ENCODE measurements around the gene DTX1. TPM values are rescaled to one million over a fixed set of nuclear protein-coding genes. Genes with fewer than 3 reads are reported as not detected.

The DTX1 gene
- total RNA-seq, 1 experiment from 2014 or later: 3.0 TPM

- H3K27me3 Mint-ChIP-seq (ENCODE audit: low read depth): peaks cover 31% of the 10 kb centered on the region
- H3K9me3 Mint-ChIP-seq: no peaks in the 10 kb centered on the region; a peak in 1 of 5 replicates
- Histone ChIP-seq H3K56ac (ENCODE audit: insufficient read length, low read depth, low read length) (no peak overlapping the region), H3K4me2 (ENCODE audit: insufficient read depth, insufficient read length, low read length) (no peak overlapping the region), H4K20me1 (ENCODE audit: control insufficient read depth, insufficient read depth, insufficient read length) (no peaks in the 10 kb centered on the region), H3K27me3 (ENCODE audit: insufficient read depth, low read length) (no peaks in the 10 kb centered on the region), H3T11ph (ENCODE audit: low read length) (no peak overlapping the region), H3K4me1 (ENCODE audit: insufficient read depth, low read length) (no peaks in the 10 kb centered on the region), H2AK5ac (ENCODE audit: insufficient read length, low read length) (no peak overlapping the region), H2BK5ac (ENCODE audit: insufficient read length, low read length) (no peak overlapping the region), H3K23ac (ENCODE audit: insufficient read length, low read depth, low read length) (no peak overlapping the region), H4K91ac (ENCODE audit: insufficient read length, low read depth, low read length) (no peak overlapping the region), H3K18ac (ENCODE audit: insufficient read length, low read depth, low read length) (no peak overlapping the region), H3K9ac (ENCODE audit: extremely low read depth, insufficient read length, low read length) (no peak overlapping the region), H4K5ac (ENCODE audit: insufficient read length, low read depth, low read length) (no peak overlapping the region), H3K4ac (ENCODE audit: low read depth, low read length) (no peak overlapping the region), H3K9me3 (ENCODE audit: control insufficient read depth, low read depth, low read length) (no peaks in the 10 kb centered on the region), H4K8ac (replicated peaks; ENCODE audit: insufficient read length, low read depth, low read length) (no peak overlapping the region), H2AFZ (ENCODE audit: low read length) (no peak overlapping the region), H2BK15ac (ENCODE audit: low read depth, low read length) (no peak overlapping the region), H2BK20ac (ENCODE audit: low read depth, low read length, poor library complexity, severe bottlenecking) (no peak overlapping the region), H3K27ac (ENCODE audit: insufficient read length, low read depth, low read length) (no peak overlapping the region), H2BK120ac (ENCODE audit: low read depth, low read length, poor library complexity, severe bottlenecking) (no peak overlapping the region), H2BK12ac (ENCODE audit: insufficient read length, low read depth, low read length) (no peak overlapping the region), H3K79me2 (ENCODE audit: insufficient read depth, low read length) (no peaks in the 10 kb centered on the region), H3K14ac (ENCODE audit: insufficient read depth, low read length) (no peak overlapping the region), H3K23me2 (ENCODE audit: insufficient read length, low read depth, low read length, poor library complexity, severe bottlenecking) (no peaks in the 10 kb centered on the region), H3K79me1 (ENCODE audit: insufficient read depth, low read depth, low read length, poor library complexity, severe bottlenecking) (no peaks in the 10 kb centered on the region)
- H3K27ac Mint-ChIP-seq: no peak overlapping the region
- no peak for DNase-seq
- no peak for TF ChIP-seq CTCF (conservative IDR thresholded peaks at IDR 0.05)
- H3K4me1 Mint-ChIP-seq: peaks cover 19 to 29% of the 10 kb centered on the region in 2 experiments
- no peak overlapping the region for H3K4me3 Mint-ChIP-seq
- H3K36me3 Mint-ChIP-seq (ENCODE audit: insufficient read depth in 1 of 3, low read depth in 3 of 3): no peaks in the 10 kb centered on the region; a peak in 1 of 7 replicates
These were observed 33.3 kb downstream of the DTX1 start for GRCh38 chr12:113089839-113090238.

Measured in H9 (cell line).